D721Med (cell line): Measurements from ENCODE around the gene RNU6-7.

Source experiments
- DNase-seq: peaks from one replicate; pipeline ENCODE4 v3.0.0; 2011; ENCODE audit warnings: low spot score; ENCODE audit not compliant: insufficient read length
- FAIRE-seq: peaks from 2 replicates; lab custom pipeline; 2011; peaks lifted over from hg19 to GRCh38; lab: Jason Lieb, UNC
- CTCF ChIP-seq: IDR thresholded peaks from 2 replicates; pipeline ENCODE4 v1.5.1; 2012; ENCODE audit warnings: mild to moderate bottlenecking, control low read depth; ENCODE audit not compliant: insufficient read depth; ENCODE audit errors: missing control alignments

Gene RNU6-7

GRCh38 chr14:32201816-32202490 lies at the start of gene RNU6-7:
TSS of gene RNU6-7 (plus strand) at chr14:32202045.
- DNase-seq (no peak), FAIRE-seq (no peak)

GRCh38 chr14:32166029-32166428 lies 35.8 kb upstream of the RNU6-7 start:
- FAIRE-seq (no peak), DNase-seq (no peak)
- no peak for TF ChIP-seq CTCF

More at GRCh38 chr14:32201816-32202490, at the start of gene RNU6-7:
- TF ChIP-seq CTCF, result no peak

GRCh38 chr14:32166924-32167323 lies 34.9 kb upstream of the RNU6-7 start:
- no peak for FAIRE-seq
- no peak for TF ChIP-seq CTCF

GRCh38 chr14:32167907-32168306 lies 33.9 kb upstream of the RNU6-7 start:
- no peak for TF ChIP-seq CTCF
- DNase-seq (no peak), FAIRE-seq (no peak)

More at GRCh38 chr14:32166924-32167323, 34.9 kb upstream of the RNU6-7 start:
- no peak for DNase-seq

- FAIRE-seq (no peak), DNase-seq (no peak)
- TF ChIP-seq CTCF, result no peak
Observed at GRCh38 chr14:32169191-32169590, 32.7 kb upstream of the RNU6-7 start.

GRCh38 chr14:32171469-32171868 lies 30.4 kb upstream of the RNU6-7 start:
- DNase-seq, result no peak
- no peak for FAIRE-seq
- no peak for TF ChIP-seq CTCF

- TF ChIP-seq CTCF, result no peak
- FAIRE-seq (no peak), DNase-seq (no peak)
Observed at GRCh38 chr14:32183151-32184058, 18.4 kb upstream of the RNU6-7 start.
